GM21390 (cell line): Measurements from ENCODE around the gene CGNL1.

Source experiments
- ATAC-seq: cut with Tn5 transposase; IDR thresholded peaks from one replicate; pipeline ENCODE4 v1.9.1; 2021; ENCODE audit not compliant: unreplicated experiment

CGNL1 gene

DNA sequence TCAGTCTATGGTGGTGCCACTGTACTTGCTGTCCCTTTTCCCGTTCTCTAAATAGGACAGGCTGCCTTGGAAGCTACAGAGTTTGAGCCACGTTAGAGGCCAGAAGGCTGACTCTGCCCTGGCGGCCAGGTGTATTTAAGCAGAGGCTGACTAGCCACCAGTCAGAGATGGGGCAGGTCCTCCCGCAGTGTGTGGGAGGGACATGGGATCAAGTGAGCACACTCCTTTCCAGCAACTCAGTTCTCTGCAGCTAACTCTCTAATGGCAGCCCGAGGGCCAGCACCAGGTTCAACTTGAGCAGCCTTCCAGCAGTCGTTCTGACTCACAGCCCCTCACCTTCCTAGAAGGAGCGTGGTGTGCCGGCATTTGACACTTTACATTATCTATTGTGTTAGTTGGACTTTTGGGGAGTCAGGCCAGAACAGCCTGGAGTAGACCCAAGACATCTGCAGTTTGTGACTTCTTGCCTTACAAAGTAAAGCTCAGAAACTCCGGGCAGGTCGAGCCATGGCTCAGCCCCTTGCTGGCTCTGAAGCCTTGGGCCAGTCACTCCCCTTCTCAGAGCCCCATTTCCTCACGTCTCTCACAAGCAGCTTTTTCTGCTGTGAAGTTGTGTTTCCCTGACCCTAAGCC, 168.7 kb downstream of the CGNL1 start:
- no peak for ATAC-seq

DNA sequence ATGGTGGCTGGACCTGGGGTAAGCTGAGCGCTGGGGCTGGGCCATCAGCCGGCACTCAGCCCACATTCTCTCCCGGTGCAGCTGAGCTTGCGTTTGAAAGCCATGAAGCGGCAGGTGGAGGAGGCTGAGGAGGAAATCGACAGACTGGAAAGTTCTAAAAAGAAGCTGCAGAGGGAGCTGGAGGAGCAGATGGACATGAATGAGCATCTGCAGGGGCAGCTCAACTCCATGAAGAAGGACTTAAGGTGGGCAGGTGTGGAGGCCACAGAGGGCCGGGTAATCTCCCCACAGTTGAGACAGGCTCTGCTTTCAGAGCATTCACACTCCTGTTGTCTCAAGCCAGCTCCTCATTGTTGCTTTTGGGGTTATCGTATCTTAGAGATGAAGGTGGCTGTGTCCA, 169.7 kb downstream of the CGNL1 start:
- ATAC-seq, result no peak

DNA sequence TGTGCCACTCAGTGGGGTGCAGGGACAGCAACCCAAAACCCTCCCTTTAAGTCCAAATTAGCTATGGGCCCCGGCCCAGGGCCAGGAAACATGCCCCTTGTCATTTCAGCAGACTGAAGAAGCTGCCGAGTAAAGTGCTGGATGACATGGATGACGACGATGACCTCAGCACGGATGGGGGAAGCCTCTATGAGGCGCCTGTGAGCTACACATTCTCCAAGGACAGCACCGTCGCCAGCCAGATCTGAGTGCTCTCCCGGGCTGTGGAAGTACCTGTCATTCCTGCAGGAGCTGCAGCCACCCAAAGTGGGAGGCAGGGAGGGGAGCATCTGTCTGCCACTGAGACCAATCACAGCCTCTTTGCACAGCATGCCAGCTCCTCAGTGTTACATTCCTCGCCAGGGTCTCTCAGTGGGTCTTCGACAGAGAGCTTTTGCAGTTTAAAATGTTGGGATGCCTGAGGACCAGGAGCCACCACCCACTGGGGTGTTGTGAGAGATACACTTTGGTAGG, 171.0 kb downstream of the CGNL1 start:
- ATAC-seq, result no peak

DNA sequence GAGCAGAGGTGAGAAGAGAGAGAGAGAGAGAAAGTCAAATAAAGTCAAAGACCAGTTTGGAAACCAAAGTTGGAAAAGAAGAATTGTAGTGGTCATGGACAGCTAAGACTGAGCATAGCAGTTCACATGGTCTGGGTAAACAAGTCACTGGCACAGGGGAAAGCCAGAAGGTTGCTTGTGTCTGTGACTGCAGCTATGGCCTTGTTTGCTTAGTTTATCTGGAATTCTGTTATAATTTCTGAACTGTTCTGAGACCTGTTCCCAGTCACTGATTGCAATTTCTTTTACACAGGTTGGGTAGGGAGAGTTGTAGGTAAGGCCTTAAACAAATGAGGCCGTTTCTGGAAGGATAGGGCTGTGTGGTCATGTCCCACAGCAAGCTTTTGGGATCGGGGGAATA, 172.0 kb downstream of the CGNL1 start:
- ATAC-seq, result no peak

- ATAC-seq, result no peak
Observed at GRCh38 chr15:57548835-57549234, 172.5 kb downstream of the CGNL1 start.

GRCh38 chr15:57549935-57550334, 173.6 kb downstream of the CGNL1 start:
- ATAC-seq, result no peak

- ATAC-seq, result no peak
Observed at GRCh38 chr15:57550640-57551039, 174.3 kb downstream of the CGNL1 start.

GRCh38 chr15:57551715-57552677, 175.7 kb downstream of the CGNL1 start:
- ATAC-seq, result no peak

DNA sequence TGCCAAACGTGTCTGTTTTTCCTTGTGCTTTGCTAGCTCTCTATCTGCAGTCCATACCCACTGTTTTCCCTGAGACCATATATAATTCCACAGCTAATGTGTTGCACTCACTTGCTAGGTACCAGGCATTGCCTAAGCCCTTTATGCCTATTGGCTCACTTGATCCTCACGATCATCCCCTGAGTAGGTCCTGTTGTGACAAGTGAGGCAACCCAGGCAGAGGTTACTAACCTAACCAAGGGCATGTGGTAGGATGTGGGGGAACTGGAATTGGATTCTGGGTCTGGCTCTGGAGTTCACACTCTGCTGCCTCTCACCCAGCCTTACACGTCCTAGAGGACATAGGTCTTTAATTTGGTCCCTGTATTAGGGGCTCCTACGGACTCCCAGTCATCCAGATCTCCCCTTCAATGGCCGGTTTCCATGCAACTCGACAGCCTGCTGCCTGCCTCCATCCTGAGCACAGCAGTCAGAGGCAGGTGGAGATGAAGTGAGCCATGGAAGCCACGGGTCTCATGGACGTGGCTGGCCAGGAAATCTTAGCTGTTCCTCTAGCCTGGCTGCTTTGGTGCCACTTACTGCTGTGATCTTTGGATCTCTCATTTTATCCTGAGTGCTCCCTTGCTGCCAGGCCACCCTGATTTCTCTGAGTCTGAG, 176.5 kb downstream of the CGNL1 start:
- no peak for ATAC-seq

DNA sequence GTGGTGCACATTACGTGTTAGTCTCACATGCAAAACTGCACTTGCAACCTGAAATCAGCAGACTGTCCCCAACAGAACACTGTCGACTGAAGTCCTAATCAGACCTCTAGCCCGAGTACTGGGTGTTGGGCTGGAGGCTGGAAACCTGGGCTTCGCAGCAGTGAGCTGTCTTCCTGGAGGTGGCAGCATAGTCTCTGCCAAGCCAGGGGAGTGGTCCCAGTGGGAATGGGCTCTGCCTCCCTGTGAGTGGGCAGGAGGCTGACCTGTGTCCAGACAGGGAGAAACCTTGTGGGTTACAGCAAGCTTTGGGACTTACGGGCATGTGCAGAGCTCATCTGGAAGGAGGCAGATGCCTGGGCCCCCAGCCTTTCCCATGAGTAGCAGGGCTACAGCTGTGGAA, 177.2 kb downstream of the CGNL1 start:
- no peak for ATAC-seq

DNA sequence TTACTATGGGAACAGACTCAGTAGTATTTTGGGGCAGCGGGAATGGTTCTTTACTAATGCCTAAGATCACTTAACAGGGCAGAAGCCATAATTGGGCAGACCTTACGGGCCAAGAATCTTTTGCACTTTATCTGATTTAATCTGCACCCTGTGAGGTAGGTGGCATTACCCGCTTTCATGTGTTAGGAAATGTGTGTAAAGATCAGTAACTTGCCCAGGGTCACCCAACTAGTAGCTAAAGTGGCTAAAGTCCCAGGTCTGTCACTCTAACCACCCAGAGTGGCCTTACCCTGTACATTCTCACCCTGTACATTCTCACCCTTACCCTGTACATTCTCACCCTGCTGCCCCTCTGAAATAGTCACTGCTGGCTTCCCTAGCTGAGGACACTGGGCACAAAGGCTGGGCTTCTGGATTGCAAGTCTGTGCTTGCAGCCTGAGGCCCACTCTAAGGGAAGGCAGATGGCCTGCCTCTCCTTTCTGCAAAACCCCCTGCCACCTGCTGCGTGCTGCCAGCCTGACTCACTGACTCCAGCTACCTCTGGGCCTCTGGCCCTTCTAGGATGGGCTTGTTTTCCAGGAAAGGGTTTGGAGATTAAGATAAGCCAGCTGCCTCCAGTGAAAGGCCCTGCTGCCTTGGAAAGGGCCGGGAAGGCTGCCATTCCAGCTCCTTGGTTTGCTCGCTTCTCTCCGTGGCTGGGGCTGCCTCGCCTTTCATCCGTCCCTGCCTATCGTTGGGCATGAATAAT, 177.9 kb downstream of the CGNL1 start:
- no peak for ATAC-seq

- no peak for ATAC-seq
Observed at GRCh38 chr15:57554812-57555179, 178.5 kb downstream of the CGNL1 start.

DNA sequence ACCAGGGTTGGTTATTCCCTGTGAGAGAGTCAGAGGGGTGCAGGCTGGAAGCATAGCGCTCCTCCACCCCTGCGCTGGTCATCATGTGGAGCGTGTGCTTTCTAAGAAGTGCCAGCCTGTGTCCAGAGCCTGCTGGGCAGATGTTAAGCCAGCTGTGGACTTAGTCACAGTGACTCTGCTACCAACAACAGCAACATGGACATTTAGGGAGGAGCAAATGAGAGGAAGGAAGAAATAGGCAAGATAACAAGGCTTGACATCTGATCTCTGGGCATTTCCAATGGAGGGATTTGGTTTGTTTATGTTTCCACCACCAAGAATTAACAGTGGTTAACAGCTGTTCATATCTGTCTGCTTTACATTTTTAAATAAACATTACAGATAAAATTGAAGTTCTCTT, 179.0 kb downstream of the CGNL1 start:
- no peak for ATAC-seq

DNA sequence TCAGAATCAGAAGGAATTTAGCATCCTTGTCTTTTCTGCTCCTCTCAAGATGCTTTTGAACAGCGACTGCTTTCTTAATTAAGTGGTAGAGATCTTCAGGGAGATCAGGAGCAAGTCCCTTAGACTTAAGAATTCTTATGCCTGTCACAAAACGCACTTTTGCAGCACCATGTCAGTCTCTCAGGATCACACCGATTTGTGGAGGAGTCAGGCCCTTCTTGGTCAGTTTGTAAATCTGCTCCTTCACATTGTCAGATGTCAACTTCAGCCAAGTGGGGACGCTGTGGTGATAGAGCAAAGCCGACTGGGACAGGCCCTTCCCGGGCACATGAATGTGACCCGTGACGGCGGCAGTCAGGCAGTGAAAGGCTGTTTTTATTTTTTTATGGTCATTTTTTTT, 179.7 kb downstream of the CGNL1 start:
- no peak for ATAC-seq

GRCh38 chr15:57557267-57557666, 181.0 kb downstream of the CGNL1 start:
- no peak for ATAC-seq

GRCh38 chr15:57557810-57558209, 181.5 kb downstream of the CGNL1 start:
- no peak for ATAC-seq

GRCh38 chr15:57559875-57560274, 183.6 kb downstream of the CGNL1 start:
- no peak for ATAC-seq

GRCh38 chr15:57561041-57561711, 184.9 kb downstream of the CGNL1 start:
- ATAC-seq, result peak; percentile 66

- no peak for ATAC-seq
Observed at GRCh38 chr15:57562196-57562769, 186.0 kb downstream of the CGNL1 start.

DNA sequence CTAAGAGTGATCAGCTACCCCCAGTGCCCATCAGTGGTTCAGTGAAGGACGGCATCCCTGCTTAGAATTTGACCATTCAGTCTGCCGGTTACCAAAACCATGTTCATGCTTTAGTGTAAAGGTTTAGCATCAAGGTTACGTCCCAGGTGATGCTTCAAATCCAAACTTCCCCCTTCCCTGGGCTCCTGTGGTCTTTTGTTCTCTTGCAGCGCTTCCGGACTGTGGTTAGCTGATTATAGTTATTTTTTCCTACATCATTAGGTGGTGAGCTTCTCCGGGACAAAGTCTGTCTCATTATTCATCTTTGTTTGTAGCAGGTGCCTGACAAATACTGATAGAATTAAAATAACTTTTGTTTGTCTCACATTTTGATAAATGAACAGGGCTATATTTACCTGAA, 187.1 kb downstream of the CGNL1 start:
- ATAC-seq, result no peak
